ENCODE data around the gene SCAMP4.
A peak's percentile ranks its signal among the peaks of the same experiment; 100 is the strongest.

SCAMP4 gene

DNA sequence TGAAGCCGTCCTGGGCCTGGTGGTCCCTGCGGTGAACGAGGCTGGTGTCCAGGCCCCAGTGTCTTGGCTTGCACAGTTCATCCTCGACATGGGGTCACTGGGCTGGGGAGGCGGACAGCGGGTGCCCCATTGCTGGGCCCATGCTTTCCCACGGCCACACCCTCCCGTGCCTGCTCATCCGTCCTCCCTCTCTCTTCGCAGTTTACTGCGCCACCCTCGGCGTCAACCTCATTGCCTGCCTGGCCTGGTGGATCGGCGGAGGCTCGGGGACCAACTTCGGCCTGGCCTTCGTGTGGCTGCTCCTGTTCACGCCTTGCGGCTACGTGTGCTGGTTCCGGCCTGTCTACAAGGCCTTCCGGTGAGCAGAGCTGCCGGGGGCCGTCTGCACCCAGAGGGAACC is 12.7 kb downstream of the SCAMP4 start:
- no peak for DNase-seq

DNA sequence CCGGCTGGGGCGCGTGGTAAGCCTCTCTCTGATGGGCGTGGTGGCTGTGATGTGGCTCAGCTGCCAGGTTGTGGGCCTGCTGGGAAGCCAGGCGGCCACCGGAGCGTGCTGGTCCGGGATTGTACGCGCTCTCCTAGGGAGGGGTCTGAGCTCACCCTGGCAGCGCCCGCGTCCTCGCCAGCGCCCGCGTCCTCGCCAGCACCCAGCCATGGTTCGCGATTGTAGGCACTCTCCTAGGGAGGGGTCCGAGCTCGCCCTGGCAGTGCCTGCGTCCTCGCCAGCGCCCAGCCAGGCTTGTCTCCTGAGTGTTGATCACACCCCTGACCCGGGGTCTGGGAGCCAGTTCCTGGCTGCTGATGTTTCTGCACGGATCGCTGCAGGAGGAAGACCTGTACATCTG is 13.8 kb downstream of the SCAMP4 start:
- DNase-seq, result no peak

DNA sequence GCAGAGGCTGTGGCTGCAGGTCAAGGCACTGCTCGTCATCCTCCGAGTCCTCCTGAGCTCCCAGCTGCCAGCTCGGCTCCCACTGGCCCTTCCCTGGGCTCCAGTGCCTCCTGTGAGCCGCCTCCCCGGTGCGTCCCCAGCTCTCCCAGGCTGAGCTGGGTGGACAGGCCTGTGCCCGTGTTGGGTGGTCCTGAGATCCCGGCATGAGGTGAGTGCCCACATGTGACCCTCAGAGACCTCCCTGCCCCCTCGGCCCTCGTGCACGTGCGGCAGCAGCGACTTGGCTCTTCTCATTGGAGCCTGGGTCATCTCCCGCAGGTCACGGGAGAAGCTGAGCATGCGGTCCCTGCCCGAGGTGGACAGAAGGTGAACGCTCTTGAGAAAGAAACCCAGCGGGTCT is 15.4 kb downstream of the SCAMP4 start:
- DNase-seq, result no peak

DNA sequence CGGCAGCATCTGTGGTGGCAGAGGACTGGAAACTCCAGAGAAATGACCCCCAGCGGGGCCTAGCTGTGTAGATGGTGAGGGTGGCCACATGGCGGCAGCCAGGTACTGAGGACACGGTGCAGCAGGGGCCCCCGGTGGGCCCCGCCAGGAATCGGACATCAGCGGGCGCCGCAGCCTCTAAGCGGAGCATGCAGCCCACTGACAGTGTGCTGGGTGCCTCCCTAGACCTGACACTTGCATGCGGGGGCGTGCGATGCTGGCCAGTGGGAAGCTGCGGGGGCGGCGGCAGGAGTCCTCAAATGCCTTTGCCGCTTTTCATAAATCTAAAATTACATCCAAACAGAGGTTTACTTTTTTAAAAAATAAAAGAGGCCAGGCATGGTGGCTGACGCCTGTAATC is 16.1 kb downstream of the SCAMP4 start:
- no peak for DNase-seq

DNA sequence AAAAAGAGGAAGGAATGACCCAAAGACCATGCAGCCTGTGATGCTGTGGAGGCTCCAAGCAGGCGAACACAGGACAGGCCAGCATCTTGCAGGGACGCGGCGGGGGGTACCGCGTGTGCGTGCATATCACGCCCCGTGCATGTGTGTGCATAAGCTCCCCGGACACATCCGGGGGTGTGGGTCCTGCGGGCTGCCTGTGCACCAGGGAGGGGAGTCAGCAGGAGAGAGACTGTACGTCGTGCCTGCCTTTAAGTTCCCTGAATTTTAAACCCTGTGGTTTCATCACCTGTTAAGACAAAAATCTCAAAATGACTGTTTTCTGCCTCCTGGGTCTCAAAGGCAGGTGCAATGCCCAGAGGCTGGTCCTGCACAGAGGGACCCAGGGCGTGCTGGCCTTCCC is 16.6 kb downstream of the SCAMP4 start:
- no peak for DNase-seq

DNA sequence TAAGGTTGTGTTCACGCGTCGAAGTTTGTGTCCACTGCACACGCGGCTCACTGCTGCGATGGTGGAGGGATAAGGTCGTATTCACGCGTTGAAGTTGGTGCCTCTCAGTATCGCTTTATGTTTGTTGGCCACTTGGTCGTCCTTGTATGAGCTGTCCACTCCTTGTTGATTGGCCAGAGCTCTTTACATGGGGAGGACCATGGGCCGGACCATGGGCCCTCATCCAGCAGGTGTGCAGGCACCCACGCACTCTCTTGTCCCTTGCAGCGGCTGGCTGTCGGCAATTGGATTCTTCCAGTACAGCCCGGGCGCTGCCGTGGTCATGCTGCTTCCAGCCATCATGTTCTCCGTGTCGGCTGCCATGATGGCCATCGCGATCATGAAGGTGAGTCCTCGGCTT is 17.6 kb downstream of the SCAMP4 start:
- no peak for DNase-seq

DNA sequence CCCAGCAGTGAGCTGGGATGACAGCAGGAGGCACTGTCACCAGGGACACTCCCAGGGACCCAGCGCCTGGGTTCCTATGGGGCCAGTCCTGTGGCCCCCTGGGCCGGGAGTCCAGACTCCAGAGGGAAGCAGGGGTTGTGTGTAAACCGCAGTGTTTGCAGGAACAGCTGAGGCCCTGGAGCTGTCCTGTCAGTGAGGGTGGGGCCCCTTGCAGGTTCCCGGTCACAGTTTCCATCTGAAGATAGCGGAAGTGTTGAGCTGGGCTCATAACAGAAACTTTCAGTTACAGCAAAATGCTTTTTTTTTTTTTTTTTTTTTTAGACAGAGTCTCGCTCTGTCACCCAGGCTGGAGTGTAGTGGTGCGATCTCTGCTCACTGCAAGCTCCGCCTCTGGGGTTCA is 18.1 kb downstream of the SCAMP4 start:
- DNase-seq, result no peak

DNA sequence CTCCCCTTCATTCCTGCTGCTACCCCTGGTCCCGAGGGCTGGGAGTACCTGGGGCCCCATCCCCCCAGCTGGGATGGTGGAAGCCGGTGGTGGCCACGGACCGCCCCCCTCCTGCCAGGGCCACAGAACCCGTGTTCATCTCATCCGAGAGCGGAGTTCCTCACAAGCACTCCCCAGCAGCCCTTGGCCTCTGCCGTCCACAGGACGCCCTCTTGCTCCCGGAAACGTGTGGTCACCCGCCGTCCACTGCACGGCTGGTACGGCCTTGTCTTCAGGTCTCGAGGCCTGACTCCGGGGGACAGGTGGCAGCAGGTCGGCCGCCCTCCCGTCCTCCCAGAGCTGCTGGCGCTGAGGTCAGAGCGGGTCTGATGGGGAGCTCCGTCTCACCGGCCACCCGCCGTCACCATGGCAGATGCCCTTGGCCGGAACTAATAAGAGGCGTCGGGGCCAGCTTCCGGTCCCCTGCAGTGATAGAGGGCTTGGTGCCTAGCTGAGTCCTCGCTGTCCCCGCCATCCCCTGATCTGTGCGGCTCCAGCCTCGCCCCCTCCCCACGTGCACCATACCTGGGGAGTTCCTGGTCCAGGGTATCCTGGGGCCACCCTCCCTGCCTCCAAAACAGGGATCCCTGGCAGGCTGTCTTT is 19.2 kb downstream of the SCAMP4 start:
- no peak for DNase-seq

DNA sequence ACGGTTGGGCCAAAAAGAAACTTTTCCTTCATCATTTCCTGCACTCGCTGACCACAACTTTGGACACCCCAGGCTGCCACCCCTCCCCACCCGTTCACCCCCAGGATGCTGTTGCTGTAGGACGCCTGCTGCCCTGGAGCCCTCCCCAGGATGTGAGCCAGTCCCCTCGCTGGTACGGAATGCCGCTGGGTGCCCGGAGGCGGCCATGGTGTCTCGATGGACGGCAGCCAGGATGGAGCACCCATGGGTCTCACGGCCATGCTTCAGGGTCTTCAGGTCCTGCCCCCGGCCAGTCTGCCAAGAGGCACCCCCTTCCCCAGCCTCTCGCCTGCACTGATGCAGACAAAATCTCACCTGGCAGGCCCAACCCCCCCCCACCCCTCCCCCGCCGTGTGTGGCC is 20.3 kb downstream of the SCAMP4 start:
- DNase-seq, result no peak

DNA sequence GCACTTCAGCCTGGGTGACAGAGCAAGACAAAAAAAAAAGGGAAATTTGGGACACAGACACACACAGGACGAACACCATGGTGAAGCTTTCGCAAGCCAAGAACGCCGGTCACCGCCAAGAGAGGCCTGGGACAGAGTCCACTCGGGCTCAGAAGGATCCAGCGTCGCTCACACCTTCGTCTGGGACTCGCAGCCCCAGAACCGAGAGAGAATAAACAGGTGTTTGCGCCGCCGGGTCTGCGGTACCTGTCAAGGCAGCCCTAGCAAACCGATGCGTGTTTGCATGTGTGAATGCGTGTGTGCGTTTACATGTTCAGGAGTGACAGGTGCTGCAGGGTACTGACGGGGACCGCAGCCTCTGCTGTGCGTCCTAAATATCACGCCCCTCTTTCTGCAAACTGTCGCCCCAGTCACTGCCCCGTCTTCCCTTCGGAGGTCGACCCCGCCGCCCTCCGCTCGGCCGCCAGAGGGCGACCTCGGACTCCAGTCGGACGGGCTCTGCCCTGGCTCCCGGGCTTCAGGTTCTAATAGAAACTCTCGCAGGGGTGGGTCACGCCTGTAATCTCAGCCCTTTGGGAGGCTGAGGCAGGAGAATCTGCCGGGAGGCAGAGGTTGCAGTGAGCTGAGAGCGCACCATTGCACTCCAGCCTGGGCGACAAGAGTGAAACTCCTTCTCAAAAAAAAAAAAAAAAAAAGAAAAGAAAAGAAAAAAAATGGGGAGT is 24.0 kb downstream of the SCAMP4 start:
- peak; percentile 29 for DNase-seq

DNA sequence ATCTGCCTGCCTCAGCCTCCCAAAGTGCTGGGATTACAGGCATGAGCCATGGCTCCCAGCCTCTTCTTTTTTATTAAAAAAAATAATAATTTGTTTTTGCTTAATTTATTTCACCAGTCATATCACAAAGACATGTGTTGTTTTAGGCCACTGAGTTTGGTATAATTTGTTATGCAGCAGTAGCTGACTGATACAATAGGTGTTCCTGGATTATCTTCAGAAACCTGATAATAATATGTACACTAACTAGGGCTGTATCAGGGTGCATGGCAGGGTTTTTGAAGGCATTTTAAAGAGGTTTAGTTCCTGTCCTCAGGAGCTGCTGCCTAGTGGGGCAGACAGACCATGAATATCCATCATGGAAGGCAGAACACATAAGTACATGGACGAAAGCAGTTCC is 26.2 kb downstream of the SCAMP4 start:
- no peak for DNase-seq

DNA sequence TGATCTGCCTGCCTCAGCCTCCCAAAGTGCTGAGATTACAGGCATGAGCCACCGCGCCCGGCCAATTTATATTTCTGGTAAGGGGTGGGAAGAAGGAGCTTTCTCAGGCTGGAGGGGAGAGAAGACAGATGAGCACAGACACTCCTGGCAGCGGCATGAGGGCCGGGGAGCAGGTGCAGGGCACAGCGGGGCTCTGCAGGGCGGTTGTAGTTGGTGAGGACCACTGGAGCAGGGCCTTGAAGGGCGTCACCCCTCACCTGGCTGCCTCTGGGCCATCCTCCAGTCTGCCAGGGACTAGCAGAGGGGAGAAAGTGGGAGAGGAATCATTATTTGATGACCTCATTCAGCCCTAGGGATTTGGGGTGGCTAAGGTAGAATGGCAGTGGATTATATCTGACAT is 27.2 kb downstream of the SCAMP4 start:
- no peak for DNase-seq

DNA sequence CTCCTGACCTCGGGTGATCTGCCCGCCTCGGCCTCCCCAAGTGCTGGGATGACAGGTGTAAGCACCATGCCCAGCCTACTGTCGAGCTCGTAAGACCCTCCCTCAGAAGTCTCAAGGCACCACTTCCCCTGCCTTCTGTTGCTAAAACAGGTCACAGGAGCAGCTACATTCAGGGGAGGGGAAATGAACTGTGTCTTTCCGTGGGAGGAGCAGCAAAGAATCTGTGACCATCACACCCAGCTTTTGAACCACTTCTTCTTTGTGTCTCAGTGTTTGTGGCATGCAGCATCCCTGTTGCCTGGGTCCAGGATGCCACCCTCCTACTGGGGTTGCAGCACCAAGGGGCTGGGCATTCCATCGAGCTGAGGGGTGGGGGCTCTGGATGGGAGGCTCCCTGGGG is 28.0 kb downstream of the SCAMP4 start:
- DNase-seq, result no peak

DNA sequence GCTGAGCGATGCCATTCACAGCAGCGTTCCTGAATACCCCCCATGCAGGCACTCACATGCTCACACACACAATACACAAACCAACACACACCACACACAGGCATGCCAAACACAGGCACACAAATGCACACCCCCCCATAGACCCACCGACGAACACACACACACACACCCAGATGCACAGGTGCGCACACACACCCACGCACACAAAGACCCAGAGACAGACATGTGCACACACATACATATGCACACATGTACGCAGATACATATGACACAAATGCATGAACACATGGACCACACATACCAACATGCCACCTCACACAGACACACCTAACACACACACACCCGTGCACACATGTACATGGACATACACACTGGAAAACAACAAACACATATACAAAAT is 28.7 kb downstream of the SCAMP4 start:
- DNase-seq, result no peak

DNA sequence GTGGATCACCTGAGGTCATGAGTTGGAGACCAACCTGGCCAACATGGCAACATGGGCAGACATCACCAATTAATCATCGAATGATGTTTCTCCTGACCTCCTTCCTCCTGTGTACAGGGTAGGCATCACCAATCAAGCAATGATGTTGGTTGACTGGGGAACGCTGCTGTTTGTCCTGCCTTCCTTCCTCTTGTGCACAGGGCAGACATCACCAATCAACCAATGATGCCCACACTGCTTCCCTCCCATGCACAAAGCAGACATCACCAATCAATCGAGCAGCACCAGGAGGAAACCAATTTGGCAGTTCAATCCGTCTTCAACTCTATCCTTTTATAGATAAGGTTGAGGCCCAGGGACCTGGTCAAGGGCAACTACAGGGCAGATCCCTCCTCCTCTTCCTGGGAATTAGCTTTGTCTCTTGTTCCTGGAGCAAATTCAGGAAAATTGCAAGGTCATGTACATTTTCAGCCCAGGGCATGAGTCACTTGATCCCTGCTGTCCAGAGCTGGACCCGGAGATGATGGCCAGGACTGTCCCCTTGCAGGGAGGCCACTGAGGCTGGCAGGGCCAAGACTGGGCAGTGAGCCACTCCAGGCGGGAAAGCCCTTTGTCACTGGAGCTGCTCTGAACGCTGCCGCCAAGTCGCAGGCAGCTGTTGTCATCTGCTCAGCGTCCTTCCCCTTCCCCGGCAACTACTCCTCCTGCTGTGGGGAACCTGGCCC is 30.4 kb downstream of the SCAMP4 start:
- no peak for DNase-seq

DNA sequence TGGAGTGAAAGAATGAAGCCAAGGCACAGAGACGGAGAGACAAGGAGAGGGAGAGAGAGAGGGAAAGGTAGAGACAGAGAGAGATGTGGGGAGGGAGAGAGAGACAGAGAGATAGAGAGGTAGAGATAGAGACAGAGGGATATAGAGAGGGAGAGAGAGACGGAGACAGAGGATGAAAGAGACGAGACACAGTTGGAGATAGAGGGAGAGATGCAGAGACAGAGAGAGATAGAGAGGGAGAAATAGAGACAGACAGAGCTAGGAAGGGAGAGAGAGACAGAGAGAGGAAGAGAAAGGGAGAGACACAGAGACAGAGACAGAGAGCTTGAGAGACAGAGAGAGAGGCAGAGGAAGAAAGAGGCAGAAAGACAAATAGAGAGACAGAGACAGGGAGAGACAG is 31.2 kb downstream of the SCAMP4 start:
- no peak for DNase-seq

DNA sequence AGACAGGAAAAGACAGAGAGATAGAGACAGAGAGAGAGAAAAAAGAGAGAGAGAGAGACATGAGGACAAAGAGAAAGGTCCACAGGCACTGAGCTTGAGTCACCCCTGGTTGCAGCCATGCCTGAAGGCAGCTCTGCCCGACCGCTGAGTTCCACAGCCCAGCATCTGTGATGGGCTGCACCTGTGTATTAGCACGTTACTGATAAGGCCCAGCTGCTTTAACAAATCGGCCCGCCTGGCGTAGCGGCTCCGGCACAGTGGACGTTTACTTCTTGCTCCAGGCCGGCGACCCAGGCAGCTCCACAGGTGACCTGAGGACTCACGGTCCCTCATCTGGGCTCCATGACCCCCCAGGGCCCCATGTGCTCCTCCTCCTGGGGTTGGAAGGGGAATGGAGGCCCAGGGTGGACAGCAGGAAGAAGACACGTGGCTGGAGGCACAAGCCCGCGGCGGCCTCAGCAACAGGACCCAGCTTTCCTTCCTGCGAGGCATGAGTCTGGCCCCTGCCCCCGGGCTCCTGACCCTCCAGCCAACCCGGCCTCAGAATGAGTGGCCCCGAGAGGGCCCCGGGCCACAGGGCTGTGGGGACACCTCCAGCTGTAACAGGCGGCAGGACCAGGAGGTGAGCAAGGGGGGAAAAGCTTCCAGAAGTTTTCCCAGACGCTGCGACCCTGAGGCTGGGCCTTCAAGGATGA is 31.9 kb downstream of the SCAMP4 start:
- no peak for DNase-seq

DNA sequence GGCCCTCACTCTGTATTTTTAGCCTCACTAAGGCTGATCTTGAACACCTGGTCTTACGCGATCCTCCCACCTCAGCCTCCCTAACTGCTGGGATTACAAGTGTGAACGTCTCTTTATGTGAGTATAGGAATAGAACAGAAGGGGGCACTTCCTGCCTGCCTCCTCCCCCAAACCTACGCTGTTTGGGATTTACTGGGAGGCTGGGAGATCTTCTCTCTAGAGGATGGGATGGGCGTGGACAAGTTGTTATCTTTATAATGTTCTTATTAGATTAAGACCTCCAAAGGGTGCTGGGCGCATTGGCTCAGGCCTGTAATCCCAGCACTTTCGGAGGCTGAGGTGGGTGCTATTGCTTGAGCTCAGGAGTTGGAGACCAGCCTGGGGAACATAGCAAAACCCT is 32.9 kb downstream of the SCAMP4 start:
- no peak for DNase-seq

DNA sequence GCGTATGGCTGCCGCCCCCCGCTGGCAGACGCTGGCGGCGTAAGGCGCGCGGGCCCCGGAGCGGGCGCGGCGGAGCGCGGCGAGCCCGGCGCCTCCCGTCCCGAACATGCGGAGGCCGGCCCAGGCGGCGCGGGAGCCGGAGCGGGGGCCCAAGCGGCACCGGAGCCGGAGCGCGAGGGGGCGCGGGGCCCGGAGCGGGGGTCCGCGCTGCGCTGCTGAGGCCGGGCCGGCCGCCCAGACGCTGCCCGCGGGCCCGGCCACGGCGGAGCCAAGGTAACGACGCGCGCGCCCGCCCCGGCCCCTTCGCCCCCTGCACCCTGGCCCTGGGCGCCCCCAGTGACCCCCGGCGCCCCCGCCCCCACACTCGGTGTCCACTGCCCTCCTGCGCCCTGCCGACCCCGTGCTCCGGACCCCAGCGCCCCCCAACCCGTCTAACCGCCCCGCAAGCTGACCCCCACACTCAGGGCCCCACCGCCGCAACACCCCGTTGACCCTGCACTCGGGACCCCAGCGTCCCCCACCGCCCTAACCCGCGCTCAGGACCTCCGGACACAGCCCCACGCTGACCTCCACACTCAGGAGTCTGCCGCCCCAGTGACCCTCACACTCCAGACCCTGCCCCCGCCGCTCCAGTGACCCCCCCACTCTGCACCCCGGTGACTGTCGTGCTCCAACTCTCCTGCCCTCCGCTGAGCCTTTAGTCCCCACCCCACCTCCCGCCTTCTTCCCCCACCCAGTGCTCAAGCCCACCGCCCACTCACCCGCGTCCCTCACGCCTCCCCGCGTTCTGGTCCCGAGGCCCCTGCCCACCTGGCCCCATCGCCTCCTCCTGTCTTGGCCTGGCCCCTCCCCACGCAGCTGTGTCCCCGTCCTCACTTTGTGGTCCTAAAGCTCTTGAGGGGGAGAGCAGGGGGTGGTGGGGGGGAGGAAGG is 36.2 kb downstream of the SCAMP4 start, which contains the start of gene CSNK1G2:
TSS of gene CSNK1G2 (plus strand) at position 27 of the 932 bp plus-strand sequence. CDS start 28,601 bp downstream, outside the sequence.
- no peak for DNase-seq

DNA sequence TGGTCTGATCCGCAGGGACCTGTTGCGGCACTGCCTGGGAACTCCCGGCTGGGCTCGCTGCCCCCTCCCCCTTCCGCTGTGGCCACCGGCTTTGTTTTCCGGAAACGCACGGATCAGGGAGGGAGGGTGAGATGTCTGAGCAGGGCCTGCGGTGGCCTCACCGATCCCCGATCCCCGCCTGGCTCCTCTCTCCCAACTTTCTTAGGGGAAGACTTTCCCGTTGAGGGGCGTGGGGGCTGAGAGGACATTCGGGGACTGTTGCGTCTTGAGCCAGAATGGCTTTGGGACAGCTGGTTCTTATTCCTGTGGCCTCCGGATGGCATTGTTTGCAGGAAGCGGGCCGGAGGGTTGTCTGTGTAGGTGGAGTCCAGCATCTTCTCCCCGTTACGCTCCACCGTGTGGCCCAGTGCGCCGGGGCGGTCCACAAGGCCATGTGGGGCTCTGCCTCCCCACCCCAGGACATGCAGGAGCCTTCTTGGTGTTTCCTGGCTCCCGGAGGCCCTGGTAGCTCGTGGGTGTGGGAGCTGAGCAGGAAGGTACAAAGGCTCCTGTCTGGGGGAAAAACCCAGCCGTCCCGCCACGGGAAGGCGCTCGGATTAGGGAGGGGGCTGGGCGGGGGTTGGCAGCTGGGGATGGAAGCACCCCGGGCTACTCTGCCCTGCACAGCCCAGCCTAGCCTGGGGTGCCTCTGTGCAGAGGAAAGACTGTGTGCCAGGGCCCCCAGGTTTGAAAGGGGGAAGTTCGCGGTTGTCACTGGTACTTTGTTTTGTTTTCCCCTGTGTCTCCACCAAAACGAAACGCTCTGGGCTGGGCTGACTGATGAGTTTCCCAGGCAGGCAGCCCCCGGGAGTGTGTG is 37.1 kb downstream of the SCAMP4 start:
- no peak for DNase-seq

DNA sequence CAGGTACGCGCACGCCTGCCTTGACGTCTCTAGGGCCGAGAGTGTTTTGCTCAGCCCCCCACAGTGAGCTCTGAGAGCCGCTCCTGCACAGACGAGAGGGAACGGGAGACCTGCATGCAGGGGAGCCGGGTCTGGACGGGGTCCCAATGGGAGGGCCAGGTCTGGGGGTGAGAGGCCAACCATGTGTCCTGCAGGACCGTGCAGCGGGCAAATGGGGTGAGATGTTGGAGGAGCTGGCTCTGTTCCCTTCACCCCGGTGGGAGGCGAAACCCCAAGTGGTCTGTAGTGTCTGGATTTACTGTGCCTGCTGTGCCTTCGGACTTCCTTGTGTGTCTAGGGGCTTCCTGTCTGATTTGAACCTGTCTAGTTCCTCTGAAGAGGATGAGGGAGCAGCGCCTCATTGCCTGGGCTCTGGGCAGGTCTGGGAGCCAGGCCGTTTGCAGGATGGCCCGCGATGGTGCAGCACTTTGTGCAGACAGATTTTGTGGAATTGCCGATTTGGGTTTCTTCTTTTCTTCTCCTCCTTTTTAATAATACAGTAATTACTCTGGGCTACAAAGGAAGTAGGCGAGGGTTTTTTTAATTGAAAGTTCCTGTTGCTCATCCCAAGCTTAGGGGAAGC is 37.8 kb downstream of the SCAMP4 start:
- DNase-seq, result no peak
